ENCODE measurements around the gene RACGAP1.
"Not testable (repeated sequence)": the region's sequence is repeated elsewhere in the genome, so short reads cannot be mapped to it uniquely, and the experiment has no call there.

RACGAP1 gene

DNA sequence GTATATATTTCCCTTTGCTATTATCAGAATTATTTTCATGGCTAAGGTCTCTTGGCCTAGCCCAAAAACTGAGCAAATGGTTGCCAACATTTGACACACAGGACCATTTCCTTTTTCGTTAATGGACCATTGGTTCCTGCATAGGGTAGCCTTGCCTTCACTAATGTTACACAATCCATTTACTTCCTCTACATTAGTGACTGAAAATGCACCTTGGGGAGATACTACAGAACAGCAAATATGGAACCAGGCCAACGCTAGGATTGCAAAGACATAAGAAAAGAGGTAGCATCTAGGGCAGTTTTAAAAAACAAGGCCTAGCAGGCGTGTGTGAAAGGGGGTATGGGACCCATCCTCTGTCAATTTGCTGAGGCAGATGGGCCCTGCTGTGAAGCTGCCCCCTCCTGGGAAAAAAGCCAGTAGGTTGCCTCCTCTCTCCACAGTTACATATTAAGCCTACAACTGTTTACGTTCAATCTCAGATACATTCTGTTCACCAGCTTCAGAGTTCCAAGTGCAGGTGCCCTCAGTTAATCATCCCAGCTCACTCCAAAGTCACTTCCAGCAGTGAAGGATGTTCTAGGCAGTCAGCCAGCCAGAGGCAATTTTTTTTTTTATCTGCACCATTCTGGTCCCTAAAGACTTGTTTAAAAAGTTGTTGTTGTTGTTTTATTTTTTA, 37.5 kb downstream of the RACGAP1 start:
- H3K4me3 ChIP-seq (replicated peaks; ENCODE audit: low read depth, low read length) = no peak overlapping the region
- TF ChIP-seq, protein P1, sequence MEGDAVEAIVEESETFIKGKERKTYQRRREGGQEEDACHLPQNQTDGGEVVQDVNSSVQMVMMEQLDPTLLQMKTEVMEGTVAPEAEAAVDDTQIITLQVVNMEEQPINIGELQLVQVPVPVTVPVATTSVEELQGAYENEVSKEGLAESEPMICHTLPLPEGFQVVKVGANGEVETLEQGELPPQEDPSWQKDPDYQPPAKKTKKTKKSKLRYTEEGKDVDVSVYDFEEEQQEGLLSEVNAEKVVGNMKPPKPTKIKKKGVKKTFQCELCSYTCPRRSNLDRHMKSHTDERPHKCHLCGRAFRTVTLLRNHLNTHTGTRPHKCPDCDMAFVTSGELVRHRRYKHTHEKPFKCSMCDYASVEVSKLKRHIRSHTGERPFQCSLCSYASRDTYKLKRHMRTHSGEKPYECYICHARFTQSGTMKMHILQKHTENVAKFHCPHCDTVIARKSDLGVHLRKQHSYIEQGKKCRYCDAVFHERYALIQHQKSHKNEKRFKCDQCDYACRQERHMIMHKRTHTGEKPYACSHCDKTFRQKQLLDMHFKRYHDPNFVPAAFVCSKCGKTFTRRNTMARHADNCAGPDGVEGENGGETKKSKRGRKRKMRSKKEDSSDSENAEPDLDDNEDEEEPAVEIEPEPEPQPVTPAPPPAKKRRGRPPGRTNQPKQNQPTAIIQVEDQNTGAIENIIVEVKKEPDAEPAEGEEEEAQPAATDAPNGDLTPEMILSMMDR (IDR thresholded peaks at IDR 0.05; ENCODE audit: low read length, missing control alignments) = no peak
- no peak for DNase-seq (ENCODE audit: low read depth)

DNA sequence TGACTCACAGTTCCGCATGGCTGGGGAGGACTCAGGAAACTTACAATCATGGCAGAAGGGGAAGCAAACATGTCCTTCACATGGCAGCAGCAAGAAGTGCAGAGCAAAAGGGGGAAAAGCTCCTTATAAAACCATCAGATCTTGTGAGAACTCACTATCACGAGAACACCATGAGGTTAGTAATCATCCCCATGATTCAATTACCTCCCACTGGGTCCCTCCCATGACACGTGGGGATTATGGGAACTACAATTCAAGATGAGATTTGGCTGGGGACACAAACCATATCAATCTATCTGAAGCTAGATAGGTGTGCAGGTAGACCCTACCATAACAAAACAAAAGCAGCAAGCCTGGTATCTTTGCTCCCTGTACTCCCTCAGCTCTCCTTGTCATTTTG, 38.8 kb downstream of the RACGAP1 start:
- not testable (repeated sequence) for H3K4me3 ChIP-seq (replicated peaks; ENCODE audit: low read depth, low read length)

DNA sequence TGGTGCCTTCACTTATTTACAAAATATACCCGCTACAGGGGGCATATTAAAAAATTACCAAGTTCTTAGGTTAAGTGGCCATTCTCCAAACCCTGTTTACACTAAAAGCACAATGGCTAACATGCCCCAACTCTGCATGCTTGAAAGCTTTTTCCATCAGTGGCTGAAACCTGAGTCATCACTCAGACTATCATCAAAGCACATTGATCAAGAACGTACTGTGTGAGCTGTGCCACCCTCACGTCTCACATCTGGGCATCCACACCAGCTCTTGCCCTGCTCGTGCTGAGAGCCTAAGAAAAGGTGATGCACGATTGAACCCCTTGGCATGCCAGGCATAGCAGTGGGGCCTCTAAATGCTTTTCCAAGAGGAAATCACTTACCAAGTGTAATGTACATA, 39.3 kb downstream of the RACGAP1 start:
- DNase-seq (ENCODE audit: low read depth) = no peak
- no peak overlapping the region for H3K4me3 ChIP-seq (replicated peaks; ENCODE audit: low read depth, low read length)
- TF ChIP-seq, protein P1 (IDR thresholded peaks at IDR 0.05; ENCODE audit: low read length, missing control alignments) = no peak

More for the DNA sequence above, 38.8 kb downstream of the RACGAP1 start:
- DNase-seq (ENCODE audit: low read depth) = not testable (repeated sequence)

DNA sequence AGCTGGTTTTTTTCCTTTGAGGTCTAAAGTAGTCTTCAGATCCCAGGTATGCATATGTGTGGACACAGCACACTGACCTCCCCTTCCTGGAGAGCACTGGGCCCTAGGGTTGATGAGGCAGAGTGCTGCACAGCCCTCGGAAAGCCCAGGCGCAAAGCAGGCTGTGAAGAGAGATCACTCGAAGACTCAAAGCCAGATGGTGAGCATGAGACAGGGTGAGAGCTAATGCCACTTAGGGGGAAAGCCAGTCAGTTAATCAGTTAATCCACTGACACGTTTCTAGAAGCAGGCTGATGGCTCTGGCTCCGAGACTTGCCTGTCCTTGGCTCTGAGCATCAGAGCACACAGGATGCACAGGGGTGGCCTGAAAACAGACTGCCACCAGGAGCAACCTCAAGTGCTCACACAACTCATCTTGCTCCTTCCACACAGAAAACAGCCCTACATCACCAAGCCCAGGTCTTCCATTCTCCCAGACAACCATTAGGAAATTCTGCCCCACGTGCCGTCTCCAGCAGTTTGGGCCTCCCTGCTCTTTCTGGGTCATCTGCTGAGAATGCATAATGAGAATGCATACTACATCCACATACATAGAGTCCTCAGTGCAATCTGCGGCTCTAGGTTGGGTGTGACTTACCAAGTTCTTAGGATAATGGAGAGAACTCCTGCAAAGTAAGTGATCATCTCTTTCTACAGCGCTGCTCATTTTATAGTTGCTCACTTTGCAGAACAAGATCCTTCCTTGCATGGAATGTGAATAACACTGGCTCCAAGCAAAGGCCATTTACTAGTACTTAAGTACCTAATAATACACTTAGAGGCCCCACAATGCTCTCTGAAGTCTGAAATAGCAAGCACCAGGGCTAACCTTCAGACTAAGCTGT, 40.6 kb downstream of the RACGAP1 start:
- DNase-seq (ENCODE audit: low read depth) = no peak
- H3K4me3 ChIP-seq (replicated peaks; ENCODE audit: low read depth, low read length) = no peak overlapping the region
- TF ChIP-seq, protein P1 (IDR thresholded peaks at IDR 0.05; ENCODE audit: low read length, missing control alignments) = no peak

DNA sequence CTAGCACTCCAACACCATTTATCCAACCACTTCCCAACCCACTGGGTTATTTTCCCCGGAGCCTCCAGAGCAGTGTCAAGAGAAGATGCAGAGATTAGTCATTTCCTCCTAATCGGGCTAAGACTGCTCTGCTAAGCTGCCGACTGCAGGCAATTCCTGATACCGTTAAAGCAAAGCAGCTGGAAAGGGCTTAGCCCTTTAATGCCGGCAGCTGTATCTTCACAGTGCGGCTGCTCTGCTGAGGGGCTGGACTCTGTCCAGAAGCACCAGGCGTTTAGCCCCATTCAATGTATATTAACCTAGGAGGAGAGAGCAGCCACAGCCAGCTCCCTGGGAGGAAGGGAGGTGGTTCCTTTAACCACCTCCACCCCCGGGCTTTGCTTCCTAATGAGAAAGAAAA, 41.4 kb downstream of the RACGAP1 start:
- TF ChIP-seq, protein P1 (IDR thresholded peaks at IDR 0.05; ENCODE audit: low read length, missing control alignments) = peak; percentile 10
- H3K4me3 ChIP-seq (replicated peaks; ENCODE audit: low read depth, low read length) = no peak overlapping the region
- DNase-seq (ENCODE audit: low read depth) = peak; percentile 89

DNA sequence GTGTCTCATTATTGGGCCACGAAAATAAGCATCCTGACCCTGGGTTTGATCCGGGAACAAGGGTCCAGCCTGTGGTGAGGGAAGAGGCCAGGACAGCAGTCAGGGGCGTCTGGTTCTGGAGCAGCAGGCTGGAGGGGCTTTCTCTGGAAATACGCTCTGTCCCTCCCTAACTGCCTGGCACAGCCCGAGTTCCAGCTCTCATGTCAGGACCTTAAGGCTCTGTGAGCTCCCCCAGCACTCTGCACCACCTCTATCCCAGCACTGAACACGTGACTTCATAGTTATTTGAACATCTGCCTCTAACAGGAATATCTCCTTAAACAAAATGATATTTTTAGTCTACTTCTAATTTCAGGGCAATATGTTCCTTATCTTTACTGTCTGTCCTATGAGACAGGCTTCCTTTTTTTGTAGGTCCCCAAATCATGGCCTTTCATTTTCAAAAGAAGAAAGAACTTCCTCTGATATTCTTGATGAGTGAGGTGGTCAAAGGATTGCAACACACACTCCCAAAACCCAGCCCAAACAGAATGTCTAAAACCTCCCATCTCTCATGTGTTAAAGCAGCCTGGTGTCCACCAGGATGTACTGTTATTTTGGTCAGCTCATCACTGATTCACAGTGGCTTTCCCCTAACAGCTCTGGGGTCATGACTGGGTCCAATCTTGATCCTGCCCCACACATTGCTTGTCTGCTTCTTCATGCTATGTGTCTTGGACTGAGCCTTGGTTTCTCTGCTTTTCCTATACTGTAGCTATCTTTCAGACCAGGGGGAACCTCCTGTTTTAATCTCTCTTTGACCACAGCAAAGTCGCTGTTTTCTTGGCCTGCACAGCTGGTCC, 42.8 kb downstream of the RACGAP1 start:
- TF ChIP-seq, protein P1 (IDR thresholded peaks at IDR 0.05; ENCODE audit: low read length, missing control alignments) = no peak
- H3K4me3 ChIP-seq (replicated peaks; ENCODE audit: low read depth, low read length) = no peak overlapping the region
- no peak for DNase-seq (ENCODE audit: low read depth)
